Endometrial microvascular endothelial cells (primary cell): ENCODE data around the gene DNAJC21. TPM values are rescaled to one million over a fixed set of nuclear protein-coding genes. Genes with fewer than 3 reads are reported as not detected.

Experiments used
- total RNA-seq: library from RNA; depleted of rRNA; stranded (reverse); fragments of >200 nt; gene quantifications from one replicate; pipeline ENCODE4 v1.2.3, GENCODE V29; 2015; ENCODE audit errors: inconsistent ontology term

DNAJC21 gene
- total RNA-seq, 1 donor from 2014 or later: 20.1 TPM

Other genes starting within 250 kb of the DNAJC21 start
- gene TTC23L, start 90.4 kb upstream of the DNAJC21 start, total RNA-seq: not detected
- gene RAD1, start 14.1 kb upstream of the DNAJC21 start, total RNA-seq: 15.8 TPM
- gene BRIX1, start 13.8 kb upstream of the DNAJC21 start, total RNA-seq: 32.8 TPM
- not detected for gene AGXT2, start 118.4 kb downstream of the DNAJC21 start, total RNA-seq